ENCODE results near the gene KAT8.

Gene KAT8

GRCh38 chr16:31108794-31109558 is 8.5 kb upstream of the KAT8 start:
- no peak for DNase-seq

- no peak for DNase-seq
Measured at GRCh38 chr16:31109622-31110021, 7.8 kb upstream of the KAT8 start.

- no peak for DNase-seq
Measured at GRCh38 chr16:31110106-31111034, 7.1 kb upstream of the KAT8 start.

GRCh38 chr16:31111881-31112466 is 5.5 kb upstream of the KAT8 start:
- DNase-seq: no peak

- no peak for DNase-seq
Measured at GRCh38 chr16:31112711-31113110, 4.8 kb upstream of the KAT8 start.

- DNase-seq: peak in 1 of 2 donors; percentile 46
Measured at GRCh38 chr16:31113121-31114120, 4.0 kb upstream of the KAT8 start.

- no peak for DNase-seq
Measured at GRCh38 chr16:31114468-31114867, 3.0 kb upstream of the KAT8 start.

GRCh38 chr16:31118223-31119155 is 1.0 kb downstream of the KAT8 start:
- DNase-seq: peak in 1 of 2 donors; percentile 45

GRCh38 chr16:31120129-31120528 is 2.7 kb downstream of the KAT8 start:
- DNase-seq: no peak

- DNase-seq: no peak
Measured at GRCh38 chr16:31125844-31126243, 8.4 kb downstream of the KAT8 start.

- no peak for DNase-seq
Measured at GRCh38 chr16:31127182-31127581, 9.7 kb downstream of the KAT8 start.

- peak; percentile 31 to 80 for DNase-seq
Measured at GRCh38 chr16:31128711-31129567, 11.5 kb downstream of the KAT8 start.

GRCh38 chr16:31129568-31130335 is 12.3 kb downstream of the KAT8 start:
- no peak for DNase-seq

- peak in 1 of 2 donors; percentile 33 for DNase-seq
Measured at GRCh38 chr16:31130336-31130891, 12.9 kb downstream of the KAT8 start.

- DNase-seq: no peak
Measured at GRCh38 chr16:31130899-31131298, 13.4 kb downstream of the KAT8 start.

- DNase-seq: no peak
Measured at GRCh38 chr16:31131416-31131815, 14.0 kb downstream of the KAT8 start.

GRCh38 chr16:31131841-31132271 is 14.4 kb downstream of the KAT8 start:
- DNase-seq: no peak

GRCh38 chr16:31132303-31132979 is 15.0 kb downstream of the KAT8 start:
- no peak for DNase-seq

All from CD4-positive, alpha-beta T cell treated with Interleukin-1 beta for 1 hour (primary cell).